NCI-H69 (cell line): ENCODE data around the gene ENTPD2.

ENCODE experiments used
- DNase-seq: peaks from one replicate; lab custom pipeline; 2025; lab: John Stamatoyannopoulos, UW

Gene ENTPD2

DNA sequence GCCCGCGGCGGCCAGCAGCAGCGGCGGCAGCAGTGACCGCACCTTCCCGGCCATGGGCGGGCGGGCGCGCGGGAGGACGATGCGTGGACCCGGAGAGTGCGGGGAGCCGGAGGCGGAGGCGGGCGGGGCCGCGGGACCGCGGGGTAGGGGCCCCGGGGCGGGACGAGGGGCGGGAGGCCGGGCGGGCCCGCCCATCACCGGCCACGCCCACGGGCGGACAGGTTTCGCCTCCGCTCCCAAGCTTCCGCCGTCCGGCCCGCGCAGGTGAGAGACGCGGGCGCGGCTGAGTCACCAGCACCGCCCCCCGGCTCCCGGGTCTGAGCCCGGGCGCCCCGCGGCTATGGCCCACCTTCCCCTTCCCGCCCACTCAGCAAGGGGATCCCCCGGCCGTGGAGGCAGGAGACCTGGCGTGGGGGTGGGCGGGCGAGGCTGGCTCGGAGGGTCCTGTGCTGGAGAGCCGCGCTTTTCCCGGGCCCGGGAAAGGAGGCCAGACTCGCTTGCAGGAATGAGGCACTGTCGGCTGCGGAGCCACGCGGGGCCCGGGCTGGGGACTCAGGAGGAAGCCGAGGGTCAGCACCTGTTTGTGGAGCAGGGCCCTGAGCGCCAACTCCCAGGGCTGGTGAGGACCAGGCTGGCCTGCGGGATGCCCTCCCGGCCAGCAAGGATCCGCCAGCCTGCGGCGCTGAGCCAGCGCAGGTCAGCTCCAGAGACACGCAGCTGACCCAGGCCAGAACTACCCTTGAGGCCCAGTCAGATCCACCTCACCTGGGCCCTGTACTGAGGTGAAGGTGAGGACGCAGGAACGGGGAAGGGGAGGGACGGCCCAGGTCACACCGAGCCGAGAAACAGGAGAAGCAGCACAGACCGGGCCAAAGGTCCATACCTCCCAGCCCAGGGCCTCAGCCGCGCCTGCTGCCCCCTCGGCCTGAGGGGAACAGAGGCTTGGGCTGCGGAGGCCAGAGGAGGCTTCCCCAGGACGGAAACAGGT lies at the start of gene ENTPD2:
ENTPD2 (minus strand) TSS at position 118 of the 988 bp plus-strand sequence; CDS start at position 54, 64 bp downstream.
- peak; percentile 90 for DNase-seq

DNA sequence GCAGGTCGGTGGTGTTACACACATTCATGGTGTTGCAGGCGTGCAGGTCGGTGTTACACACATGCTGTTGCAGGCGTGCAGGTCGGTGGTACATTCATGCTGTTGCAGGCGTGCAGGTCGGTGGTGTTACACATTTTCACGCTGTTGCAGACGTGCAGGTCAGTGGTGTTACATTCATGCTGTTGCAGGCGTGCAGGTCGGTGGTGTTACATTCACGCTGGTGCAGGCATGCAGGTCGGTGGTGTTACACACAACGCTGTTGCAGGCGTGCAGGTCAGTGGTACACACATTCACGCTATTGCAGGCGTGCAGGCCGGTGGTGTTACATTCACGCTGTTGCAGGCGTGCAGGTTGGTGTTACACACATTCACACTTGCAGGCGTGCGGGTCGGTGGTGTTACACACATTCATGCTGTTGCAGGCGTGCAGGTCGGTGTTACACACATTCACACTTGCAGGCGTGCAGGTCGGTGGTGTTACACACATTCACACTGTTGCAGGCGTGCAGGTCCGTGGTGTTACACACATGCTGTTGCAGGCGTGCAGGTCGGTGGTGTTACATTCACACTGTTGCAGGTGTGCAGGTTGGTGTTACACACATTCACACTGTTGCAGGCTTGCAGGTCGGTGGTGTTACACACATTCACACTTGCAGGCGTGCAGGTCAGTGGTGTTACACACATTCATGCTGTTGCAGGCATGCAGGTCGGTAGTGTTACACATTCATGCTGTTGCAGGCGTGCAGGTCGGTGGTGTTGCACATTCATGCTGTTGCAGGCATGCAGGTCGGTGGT lies 49.5 kb upstream of the ENTPD2 start:
- no peak for DNase-seq

DNA sequence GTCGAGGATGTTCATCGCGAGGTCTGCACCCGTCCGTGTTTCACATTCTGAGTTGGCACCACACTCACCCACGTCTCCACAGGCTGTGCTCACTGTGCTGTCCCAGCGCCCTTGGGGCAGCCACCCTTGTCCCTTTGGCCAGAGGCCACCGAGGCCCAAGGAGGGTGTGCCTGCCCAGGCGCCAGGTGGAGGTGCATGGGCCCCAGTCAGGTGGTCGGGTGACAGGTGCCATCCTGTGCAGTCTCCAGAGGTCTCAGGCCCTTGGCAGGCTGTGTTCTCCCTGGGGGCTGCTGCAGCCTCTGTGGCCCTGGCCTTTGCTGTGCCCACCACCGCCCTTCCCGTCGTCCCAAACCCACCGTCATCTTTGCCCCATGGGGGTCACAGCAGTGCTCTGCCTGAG lies 45.4 kb upstream of the ENTPD2 start:
- no peak for DNase-seq

DNA sequence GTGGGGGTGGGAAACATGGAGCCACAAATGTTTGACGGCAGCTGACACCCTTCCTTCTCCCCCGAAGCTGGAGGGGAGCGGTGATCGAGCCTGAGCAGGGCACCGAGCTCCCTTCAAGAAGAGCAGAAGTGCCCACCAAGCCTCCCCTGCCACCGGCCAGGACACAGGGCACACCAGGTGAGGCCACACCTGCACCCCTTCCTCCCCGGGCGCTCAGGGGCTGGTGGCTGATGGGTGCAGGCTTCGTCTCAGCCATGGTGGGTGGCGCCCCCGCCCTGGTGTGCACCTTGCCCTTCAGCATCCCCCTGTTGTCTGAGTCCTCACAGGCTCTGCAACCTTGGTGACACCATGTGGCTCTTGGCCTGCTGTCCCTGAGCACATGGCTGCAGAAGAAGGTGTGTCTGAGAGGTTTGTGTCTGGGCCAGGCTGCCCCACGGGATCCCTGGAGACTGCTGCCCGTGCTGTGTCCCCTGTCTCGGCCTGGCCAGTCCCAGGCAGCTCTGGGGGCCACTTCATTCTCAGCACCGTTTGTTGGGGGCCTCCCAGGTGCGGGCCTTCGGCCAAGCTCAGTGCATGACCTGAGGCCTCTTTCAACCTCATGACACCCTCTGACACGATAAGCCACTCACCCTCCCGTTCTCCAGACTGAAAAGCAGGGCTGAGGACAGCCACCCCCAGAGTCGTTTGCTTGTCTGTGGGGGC lies 44.1 kb upstream of the ENTPD2 start:
- DNase-seq: no peak

DNA sequence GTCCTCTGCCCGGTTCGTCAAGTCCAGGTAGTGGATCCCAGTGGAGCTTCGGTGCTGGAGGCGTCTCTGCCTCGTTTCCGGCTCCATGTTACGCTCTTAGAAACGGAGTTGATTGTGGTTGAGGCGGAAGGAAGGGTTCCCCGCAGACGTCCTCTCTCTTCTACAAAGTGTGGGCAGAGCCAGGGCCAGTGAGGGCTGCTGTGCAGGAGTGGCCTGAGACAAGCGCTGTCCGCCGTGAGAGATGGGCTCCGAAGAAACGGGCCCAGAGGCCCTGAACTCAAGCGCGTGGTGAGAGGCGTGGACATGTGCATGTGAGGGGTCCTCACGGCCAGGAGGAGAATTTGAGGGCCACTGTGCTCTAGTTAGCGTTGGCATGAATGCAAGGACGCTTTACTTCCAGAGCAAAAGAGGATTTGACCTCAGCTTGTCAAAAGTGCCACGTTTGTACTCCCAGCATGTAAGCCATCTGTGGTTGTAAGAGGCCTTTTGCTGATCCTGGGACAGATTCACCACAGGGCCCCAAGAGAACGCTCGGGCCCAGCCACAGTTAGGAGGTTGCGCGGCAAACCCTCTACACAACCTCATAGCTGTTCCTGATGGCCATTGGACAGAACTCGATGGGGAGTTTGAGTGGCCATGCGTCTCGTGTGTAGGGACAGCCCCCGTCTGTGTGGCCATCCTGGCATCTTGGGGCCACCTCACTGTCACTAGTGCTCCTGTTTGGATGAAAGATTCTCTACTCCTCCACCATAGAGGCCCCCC lies 43.1 kb upstream of the ENTPD2 start:
- no peak for DNase-seq

DNA sequence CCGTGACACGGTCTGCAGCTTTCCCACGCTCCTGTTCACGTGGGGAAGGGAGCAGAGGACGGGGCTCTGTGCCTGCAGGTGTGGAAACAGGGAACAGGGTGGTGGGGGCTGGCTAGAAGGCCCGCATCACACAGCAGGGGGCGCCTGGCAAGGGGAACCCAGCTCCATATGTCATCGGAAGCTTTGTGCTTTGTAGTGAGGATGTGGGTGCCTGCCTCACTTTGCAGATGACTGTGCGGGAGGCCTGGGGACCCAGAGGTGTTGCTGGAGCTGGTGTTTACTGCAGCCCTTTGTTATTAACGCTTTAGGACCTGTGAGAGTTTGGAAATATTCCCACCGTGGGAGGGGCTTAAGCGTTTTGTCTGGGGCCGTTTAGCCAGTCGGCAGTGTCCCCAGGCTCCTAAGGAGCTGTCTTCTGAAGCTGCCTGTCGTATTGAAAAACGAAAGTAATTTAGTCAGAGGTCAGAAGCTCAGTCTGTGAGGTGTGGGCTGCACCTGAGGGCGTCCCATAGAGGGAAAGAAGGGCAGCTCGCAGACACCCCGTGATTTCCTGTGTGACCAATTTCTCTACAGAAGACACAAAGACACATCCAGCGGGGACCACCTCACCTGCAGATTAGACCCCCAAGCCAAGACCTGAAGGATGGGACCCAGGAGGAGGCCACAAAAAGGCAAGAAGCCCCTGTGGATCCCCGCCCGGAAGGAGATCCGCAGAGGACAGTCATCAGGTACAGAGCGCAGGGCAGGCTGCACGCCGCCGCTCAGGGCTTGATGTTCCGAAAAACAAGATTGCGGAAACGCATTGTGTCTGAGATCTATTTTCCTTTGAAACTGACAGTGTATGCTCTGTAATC lies 42.0 kb upstream of the ENTPD2 start:
- DNase-seq: no peak

DNA sequence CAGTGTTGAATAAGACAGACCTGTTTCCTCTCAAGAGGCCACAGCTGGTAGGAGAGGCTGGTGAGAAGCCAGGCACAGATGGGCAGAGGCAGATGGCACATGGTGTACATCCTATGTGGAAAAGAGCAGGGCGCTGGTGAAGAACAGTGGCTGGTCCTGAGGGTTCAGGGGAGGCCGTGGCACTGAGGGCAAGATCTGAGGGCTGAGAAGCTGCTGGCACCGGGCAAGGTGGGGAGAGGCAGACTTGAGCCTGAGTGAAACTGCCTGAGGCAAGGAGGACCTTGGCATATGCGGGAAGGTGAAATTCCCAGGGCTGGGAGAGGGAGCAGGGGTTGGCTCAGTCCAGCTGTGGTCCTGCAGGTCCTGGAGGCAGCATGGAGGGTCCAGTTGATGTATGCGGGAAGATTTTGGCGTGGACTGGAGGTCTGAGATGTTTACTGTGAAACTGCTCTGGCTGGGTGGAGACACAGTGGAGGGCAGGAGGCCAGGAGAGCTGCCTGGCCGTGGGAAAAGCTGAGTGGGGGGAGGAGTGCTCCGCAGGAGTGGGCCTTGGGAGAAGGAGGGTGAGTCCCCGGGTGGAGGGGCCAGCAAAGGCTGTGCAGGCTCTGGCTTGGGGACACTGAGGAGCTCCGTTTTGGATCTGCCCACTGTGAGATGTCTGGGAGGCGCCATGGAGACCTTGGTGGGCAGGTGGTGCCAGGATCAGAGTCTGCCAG lies 35.5 kb upstream of the ENTPD2 start:
- DNase-seq: peak; percentile 44

DNA sequence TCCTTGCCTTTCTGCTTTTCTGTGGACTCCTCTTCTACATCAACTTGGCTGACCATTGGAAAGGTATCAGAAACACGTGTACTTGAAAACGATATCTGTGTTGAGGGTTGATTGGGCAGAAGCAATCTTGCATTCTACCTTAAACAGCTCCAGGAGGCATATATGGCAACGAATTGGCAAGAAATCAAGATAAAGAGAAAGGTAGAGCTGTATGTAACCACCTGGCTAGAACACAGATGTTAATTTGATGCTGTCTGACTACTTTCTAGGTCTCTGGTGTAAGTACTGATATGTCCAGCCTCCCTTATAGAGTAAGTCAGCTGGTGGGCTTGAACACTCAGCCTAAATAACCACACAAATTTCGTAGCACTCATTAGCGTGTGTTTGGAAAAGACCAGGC lies 34.3 kb upstream of the ENTPD2 start:
- peak; percentile 53 for DNase-seq

DNA sequence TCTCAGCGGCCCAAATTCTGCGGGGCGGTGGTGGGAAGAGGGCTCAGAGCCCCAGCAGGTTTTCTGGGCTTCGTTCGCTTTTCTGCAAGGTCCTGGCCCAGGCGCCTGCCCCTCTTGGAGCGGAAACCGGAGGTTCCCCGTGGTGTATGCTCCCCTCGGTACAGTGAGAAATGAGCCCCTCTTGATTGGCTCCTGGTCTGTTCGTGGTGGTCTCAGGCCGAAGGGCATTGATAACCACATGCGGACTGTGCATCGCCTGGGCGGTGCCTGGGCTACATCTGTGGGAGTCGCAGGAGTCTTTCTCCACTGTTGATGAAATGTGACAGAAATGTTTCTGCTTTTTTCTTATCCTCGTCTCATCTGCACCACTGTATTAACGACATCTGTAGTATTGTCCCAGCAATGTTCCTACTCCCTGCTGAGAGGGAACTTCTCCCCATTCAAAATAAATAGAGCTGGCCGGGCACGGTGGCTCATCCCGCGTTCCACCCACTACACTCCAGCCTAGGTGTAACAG lies 33.6 kb upstream of the ENTPD2 start:
- no peak for DNase-seq

DNA sequence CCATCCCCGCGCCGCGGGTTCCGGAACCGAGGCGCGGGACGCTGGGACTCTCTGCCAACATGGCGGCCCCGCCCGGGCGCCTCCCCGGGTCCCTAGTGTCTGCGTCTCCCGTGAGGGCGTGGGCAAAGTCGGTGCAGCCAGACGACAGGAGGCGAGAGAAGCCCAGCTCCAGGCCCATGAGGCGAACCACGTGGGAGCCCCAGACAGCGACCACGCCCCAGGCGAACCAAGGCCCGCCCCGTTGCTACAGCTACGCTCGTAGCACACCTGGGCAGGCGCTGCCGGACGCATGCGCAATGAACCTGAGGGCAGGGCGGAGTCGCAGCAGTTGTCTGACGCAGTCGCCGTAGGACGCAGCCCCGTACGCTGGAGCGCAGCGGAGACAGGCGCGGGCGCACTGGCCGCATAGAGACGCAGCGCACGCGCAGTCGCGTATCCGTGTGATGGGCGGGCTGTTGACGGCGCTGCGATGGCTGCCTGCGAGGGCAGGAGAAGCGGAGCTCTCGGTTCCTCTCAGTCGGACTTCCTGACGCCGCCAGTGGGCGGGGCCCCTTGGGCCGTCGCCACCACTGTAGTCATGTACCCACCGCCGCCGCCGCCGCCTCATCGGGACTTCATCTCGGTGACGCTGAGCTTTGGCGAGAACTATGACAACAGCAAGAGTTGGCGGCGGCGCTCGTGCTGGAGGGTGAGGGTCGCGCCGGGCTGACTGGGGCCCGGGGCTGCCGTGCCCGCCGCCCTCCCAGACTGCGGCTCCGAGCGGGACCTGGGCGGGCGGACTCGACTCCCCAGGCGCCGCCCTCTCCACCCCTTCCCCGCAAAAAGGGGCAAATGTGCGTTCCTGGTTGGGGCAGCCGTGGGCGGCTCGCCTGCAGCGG lies 32.9 kb upstream of the ENTPD2 start, which contains the start of gene MAN1B1:
MAN1B1 (plus strand) TSS at position 455 of the 878 bp plus-strand sequence; CDS start at position 470, 15 bp downstream.
- DNase-seq: peak; percentile 100

DNA sequence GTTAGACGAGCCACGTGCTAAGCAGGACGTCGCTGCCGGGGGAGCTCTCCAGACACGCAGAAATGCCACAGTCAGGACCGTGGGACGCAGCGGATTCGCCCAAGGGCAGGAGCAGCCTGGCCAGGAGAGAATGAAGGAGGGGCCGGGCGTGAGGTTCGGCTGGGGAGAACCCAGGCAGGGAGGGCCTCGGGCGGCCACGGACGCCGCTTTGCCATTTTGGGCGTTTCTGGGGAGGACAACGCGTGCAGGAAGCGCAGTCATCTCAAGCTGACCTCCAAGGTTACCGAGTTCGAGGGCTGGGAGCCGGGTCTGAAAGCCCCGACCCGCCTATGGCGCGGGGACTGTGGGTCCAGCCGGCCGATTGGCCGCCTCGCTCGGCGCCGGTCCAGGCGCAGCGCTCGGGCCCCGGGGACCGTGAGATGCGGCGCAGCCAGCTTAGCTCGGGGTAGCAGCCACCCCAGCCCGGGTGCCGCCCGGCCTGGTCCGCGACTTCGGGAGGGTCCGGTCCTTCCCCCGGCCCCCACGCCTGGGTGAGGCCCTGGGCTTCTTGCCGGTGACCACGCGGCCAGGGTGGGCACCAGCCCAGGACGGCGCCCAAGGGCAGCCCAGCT lies 32.2 kb upstream of the ENTPD2 start:
- peak; percentile 51 for DNase-seq

DNA sequence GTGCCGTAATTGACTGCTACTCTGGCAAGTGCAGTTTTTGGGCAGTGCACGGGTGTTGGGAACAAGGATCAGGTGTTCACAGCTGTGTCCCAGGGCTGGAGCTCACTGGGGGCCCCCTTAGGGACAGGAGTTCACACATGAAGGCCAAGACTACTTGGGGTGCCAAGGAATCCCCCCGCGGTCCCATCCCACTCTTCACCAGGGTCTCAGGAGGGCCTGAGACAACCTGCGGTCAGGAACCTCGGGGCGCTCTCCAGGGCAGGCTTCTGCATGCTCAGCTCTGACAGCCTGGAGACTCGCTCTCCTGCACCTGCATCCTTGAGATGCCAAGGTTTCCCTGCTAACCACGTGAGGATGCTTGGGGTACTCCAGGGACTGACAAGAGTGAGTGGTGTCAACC lies 30.7 kb upstream of the ENTPD2 start:
- no peak for DNase-seq

DNA sequence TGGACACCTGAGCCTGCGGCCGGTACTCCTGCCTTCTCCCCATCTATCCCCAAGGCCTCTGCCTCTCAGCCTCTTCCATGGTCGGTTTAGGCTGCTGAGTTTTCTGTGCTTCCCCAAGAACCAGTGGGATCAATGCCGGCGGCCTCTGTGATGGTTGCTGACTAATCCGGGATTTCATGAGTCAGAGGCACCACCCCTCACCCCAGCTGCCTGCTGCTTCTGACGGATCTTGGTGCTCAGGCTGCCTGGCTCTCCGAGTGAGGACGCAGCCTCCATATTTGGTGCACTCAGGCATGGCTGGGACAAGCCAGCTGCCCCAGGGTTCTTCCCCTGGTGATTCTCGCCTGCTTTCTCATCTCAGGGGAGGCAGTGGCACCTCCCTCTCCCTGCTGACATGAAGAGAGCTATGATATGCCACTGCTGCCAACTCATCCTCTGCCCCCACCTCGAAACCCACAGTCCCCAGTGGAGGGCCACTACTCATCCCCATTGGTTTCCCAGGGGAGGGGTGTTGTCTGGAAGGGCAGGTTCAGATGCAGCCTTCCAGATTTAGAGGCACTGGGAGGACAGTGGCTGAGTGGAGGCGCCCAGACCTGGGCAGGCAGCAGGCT lies 29.6 kb upstream of the ENTPD2 start:
- no peak for DNase-seq

DNA sequence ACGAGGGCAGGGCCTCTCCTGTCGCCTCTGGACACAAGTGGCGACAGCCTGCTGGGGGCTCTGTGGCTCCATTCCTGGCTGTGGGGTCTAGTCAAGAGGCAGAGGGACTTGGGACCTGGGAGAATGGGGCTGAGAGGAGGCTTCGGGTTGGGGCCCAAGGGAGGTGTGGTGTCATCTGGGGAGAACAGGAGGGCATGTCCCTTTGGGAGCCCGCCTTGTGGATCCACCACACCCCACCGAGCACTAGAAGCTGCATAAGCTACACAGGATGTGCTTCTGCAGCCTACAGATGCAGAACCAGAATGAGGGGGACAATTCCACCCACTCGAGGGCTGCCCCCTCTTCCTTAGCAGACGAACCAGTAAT lies 29.0 kb upstream of the ENTPD2 start:
- DNase-seq: no peak

DNA sequence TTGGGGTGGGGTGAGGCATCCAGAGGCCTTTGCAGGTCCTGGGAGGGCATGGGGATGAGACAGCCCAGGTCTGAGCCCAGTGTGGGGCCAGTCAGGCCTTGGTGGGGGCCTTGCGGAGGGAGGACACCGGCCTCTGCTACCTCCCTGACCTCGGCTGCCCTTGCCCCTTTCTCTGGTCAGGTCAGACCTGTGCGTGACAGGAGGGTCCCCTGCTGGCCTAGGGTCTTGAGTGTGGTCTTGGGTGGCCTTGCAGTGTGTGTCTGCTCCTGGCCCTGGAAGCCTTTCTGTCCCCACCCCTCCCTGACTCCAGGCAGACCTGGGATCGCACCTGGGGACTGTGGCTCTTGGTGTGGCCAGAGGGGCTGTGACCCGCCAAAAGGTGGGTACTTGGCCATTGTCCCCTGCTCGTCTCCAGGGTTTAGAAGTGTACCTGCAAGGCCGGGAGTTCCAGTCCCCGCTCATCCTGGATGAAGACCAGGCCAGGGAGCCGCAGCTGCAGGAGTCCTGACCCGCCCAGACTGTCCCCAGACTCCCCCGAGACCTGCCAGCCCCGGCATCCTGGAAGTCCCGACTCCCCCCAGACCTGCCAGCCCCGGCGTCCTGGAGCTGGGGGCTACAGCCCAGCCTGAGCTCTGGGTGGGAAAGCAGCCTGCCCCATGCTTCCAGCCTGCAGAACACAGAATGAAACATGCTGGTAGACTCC lies 28.5 kb upstream of the ENTPD2 start:
- no peak for DNase-seq

DNA sequence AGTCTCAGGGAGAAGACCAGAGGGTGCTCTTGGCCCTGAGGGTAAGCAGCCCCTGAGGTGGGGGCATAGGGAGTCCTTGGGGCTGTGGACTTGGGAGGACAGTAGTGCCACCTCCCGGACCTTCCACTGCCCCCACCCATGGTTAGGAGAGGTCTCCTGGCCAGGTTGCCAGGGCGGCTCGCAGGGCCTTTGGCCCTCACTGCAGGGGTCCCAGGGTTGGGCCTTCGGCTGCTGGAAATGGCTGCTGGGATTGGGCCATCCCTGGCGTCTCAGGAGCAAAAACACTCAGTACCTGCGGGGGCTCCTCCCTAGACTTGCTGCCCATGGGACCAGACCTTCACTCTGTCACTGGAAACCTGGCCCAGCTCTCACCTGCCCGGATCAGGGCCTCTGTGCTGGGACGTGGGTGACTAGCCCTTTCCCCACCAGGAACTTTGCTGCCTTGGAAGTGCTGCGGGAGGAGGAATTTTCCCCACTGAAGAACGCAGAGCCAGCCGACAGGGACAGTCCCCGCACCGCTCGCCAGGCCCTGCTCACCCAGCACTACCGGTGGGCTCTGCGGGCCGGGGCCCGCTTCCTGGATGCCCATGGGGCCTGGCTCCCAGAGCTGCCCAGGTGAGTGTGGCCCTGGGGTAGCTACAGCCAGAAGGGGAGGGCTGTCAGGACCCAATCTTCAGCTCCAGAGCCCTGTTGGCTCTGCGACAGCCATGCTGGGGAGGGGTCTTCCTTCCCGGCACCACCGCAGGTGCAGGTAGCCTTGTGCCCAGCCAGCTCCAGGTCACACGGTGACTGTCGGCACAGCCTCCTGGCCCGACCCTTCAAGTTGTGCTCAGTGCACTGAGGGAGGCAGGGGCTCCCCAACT lies 26.6 kb upstream of the ENTPD2 start:
- no peak for DNase-seq
